Prostate gland (tissue), 2 donors: ENCODE measurements around the gene VIPR2. TPM values are rescaled to one million over a fixed set of nuclear protein-coding genes. Genes with fewer than 3 reads are reported as not detected.

Experiments
- DNase-seq: peaks from one replicate; pipeline ENCODE4 v3.0.0-alpha.2; 2019; ENCODE audit warnings: low spot score
- H3K27ac ChIP-seq, 2 donors: fragments of 200-600 bp; sonication (generic); 2 replicates each; pipeline ENCODE4 v1.5.1; 2017 to 2019
- H3K27me3 ChIP-seq: fragments of 200-600 bp; sonication (generic); replicated peaks from 2 replicates; pipeline ENCODE4 v1.5.1; 2019; ENCODE audit not compliant: insufficient read depth
- H3K36me3 ChIP-seq, 2 donors: fragments of 200-600 bp; sonication (generic); 1 replicate in 1 of 2; 2 replicates in 1 of 2; pipeline versions ENCODE4 v1.5.1 to v1.8.1; 2017 to 2019
- H3K4me1 ChIP-seq: fragments of 200-600 bp; sonication (generic); replicated peaks from 2 replicates; pipeline ENCODE4 v1.5.1; 2019
- H3K4me3 ChIP-seq, 2 donors: fragments of 200-600 bp; sonication (generic); 2 replicates each; pipeline ENCODE4 v1.5.1; 2017 to 2019
- H3K9me3 ChIP-seq: fragments of 200-600 bp; sonication (generic); 2 replicates; pipeline ENCODE4 v1.5.1; 2017
- POLR2A ChIP-seq: fragments of 450-650 bp; IDR thresholded peaks from one replicate; pipeline ENCODE4 v1.6.1; 2016; ENCODE audit warnings: antibody characterized with exemption, mild to moderate bottlenecking
- POLR2AphosphoS5 ChIP-seq: sonication (generic); formaldehyde crosslinking; IDR thresholded peaks from one replicate; pipeline ENCODE4 v1.6.1; 2017; ENCODE audit warnings: antibody characterized with exemption
- WGBS: methylation state at CpG from one replicate; pipeline ENCODE4 v1.1.5; 2018; 5-methylcytosine and 5-hydroxymethylcytosine counted together
- intact Hi-C: fragments of 100-400 bp; cut with DNase I; formaldehyde crosslinking; loops from one replicate; pipeline ENCODE4 v1.14.2; 2022
- total RNA-seq, 2 donors: library from RNA; depleted of rRNA; stranded (reverse); fragments of >200 nt; gene quantifications; one replicate each; pipeline ENCODE4 v1.1.0, GENCODE V29; 2016
- TF ChIP-seq, protein P1 (sequence below), 4 experiments: fragments of 200-600 bp in 2 of 4; fragments of 450-650 bp in 2 of 4; sonication (generic) in 2 of 4; IDR thresholded peaks; 1 replicate in 3 of 4; 2 replicates in 1 of 4; pipeline ENCODE4 v1.5.1; 2016 to 2019; ENCODE audit warnings: antibody characterized with exemption in 4 of 4, mild to moderate bottlenecking in 2 of 4, moderate library complexity in 2 of 4

The VIPR2 gene
- total RNA-seq, 2 donors from 2014 or later: 1.0 to 13.5 TPM

GRCh38 chr7:159098811-159099655 lies 45.6 kb downstream of the VIPR2 start:
- intact Hi-C loops: no loop called here
- H3K4me1 ChIP-seq: no peaks in the 10 kb centered on the region
- DNase-seq: no peak
- no peaks in the 10 kb centered on the region for H3K27me3 ChIP-seq
- H3K9me3 ChIP-seq: no peaks in the 10 kb centered on the region
- H3K36me3 ChIP-seq: no peaks in the 10 kb centered on the region
- no peak overlapping the region for H3K27ac ChIP-seq
- TF ChIP-seq POLR2AphosphoS5: no peak
- TF ChIP-seq, protein P1, sequence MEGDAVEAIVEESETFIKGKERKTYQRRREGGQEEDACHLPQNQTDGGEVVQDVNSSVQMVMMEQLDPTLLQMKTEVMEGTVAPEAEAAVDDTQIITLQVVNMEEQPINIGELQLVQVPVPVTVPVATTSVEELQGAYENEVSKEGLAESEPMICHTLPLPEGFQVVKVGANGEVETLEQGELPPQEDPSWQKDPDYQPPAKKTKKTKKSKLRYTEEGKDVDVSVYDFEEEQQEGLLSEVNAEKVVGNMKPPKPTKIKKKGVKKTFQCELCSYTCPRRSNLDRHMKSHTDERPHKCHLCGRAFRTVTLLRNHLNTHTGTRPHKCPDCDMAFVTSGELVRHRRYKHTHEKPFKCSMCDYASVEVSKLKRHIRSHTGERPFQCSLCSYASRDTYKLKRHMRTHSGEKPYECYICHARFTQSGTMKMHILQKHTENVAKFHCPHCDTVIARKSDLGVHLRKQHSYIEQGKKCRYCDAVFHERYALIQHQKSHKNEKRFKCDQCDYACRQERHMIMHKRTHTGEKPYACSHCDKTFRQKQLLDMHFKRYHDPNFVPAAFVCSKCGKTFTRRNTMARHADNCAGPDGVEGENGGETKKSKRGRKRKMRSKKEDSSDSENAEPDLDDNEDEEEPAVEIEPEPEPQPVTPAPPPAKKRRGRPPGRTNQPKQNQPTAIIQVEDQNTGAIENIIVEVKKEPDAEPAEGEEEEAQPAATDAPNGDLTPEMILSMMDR (IDR thresholded peaks at IDR 0.05): no peak
- no peak for TF ChIP-seq POLR2A
- WGBS: 63% methylated on average over 22 of the region's 22 CpGs
- H3K4me3 ChIP-seq: no peak overlapping the region

DNA sequence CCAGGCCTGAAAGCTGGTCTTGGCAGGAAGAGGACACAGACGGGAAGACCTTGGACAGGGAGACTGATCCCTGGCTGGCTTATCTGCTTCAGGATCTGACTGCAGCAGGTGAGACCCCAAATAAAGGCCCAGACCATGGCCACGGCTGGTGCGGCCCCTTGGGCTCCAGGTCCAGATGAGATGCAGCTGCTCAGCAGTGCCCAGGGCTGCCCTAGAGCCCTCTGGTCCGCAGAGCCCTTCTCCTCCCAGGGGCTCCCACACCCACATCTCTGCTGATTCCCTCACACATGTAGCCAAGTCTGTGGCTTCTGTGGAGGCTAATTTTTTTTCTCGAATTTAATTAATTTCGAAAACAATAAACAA lies 46.3 kb downstream of the VIPR2 start:
- no peak for DNase-seq
- Histone ChIP-seq H3K9me3 (no peaks in the 10 kb centered on the region), H3K4me3 (no peak overlapping the region), H3K4me1 (no peaks in the 10 kb centered on the region), H3K27me3 (no peaks in the 10 kb centered on the region), H3K36me3 (no peaks in the 10 kb centered on the region), H3K27ac (no peak overlapping the region)
- WGBS: 83% methylated on average over 6 of the region's 6 CpGs
- TF ChIP-seq POLR2A (no peak), POLR2AphosphoS5 (no peak)
- TF ChIP-seq, protein P1 (IDR thresholded peaks at IDR 0.05): no peak
- intact Hi-C loops: no loop called here

DNA sequence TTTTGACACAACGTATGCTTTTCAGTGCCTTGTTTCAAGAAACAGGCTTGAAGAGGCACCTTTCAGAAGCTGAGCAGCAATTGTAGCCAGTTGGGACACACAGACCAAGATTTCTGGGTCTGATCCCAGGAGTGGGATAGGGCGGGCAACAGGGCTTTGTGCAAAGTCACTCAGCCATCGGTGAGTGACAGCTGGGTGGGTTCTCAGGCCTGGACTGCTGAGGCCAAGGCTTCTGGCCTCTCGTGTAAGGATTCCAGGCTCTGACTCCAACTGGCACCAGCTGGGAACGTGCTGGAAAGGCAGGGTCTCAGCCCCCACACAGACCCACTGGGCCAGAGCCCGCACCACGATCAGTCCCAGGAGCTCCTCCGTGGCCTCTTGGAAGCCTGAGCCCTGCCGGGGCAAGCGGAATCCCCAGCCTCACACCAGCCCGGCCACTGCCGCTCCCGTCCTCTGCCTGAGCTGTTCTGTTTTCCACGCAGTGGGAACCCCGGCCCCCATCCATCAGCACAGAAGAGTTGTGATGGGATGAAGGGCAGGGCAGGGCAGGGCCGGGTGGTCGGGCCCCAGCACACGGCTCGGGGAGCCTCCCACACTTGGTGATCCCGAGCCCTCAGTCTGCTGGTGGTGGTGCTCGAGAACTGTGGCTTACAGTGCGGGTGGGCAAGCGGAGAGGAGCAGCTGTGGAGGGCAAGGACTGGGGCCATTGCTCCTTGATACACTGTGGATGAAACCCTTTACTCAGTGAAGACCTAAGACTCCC lies 46.8 kb downstream of the VIPR2 start:
- no peak overlapping the region for H3K27ac ChIP-seq
- no peaks in the 10 kb centered on the region for H3K27me3 ChIP-seq
- DNase-seq: no peak
- no peak overlapping the region for H3K4me3 ChIP-seq
- TF ChIP-seq POLR2A (no peak), POLR2AphosphoS5 (no peak)
- TF ChIP-seq, protein P1 (IDR thresholded peaks at IDR 0.05): no peak
- no peaks in the 10 kb centered on the region for H3K36me3 ChIP-seq
- H3K4me1 ChIP-seq: no peaks in the 10 kb centered on the region
- intact Hi-C loops: no loop called here
- WGBS: 91% methylated on average over 23 of the region's 23 CpGs
- H3K9me3 ChIP-seq: no peaks in the 10 kb centered on the region

GRCh38 chr7:159096736-159097581 lies 47.7 kb downstream of the VIPR2 start:
- intact Hi-C loops: no loop called here
- WGBS: 90% methylated on average over 27 of the region's 27 CpGs
- Histone ChIP-seq H3K36me3 (no peaks in the 10 kb centered on the region), H3K27ac (no peak overlapping the region), H3K27me3 (no peaks in the 10 kb centered on the region), H3K9me3 (no peaks in the 10 kb centered on the region), H3K4me3 (no peak overlapping the region), H3K4me1 (no peaks in the 10 kb centered on the region)
- no peak for TF ChIP-seq POLR2AphosphoS5
- DNase-seq: no peak

DNA sequence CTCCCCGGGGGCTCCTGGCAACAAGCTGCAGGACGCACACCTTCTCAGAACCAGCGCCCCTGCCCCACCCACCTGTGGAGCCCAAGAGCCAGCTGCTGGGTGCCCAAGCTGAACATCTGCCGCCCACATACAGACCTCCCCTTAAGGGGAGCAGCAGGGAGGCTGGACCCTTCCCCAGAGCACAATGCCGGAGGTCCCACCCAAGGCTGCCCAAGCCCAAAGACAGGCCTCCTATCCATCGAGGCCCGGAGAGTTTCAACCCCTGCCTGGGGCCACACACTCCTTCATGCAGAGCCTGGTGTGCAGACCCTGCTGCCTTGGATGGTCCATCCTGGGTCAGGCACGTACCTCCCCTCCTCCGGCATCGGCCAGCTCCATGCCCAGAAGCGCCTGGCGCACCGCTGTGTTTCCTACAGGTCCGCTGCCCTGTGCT lies 48.7 kb downstream of the VIPR2 start:
- Histone ChIP-seq H3K4me1 (no peaks in the 10 kb centered on the region), H3K36me3 (no peaks in the 10 kb centered on the region), H3K27ac (no peak overlapping the region), H3K9me3 (no peaks in the 10 kb centered on the region), H3K27me3 (no peaks in the 10 kb centered on the region), H3K4me3 (no peak overlapping the region)
- TF ChIP-seq POLR2A (no peak), POLR2AphosphoS5 (no peak)
- TF ChIP-seq, protein P1 (IDR thresholded peaks at IDR 0.05): no peak
- intact Hi-C loops: no loop called here
- WGBS: 93% methylated on average over 14 of the region's 14 CpGs
- no peak for DNase-seq
